Gastroesophageal sphincter (tissue), 3 donors: ENCODE data around the gene HTD2.

Source experiments
- CTCF ChIP-seq, 4 experiments: fragments of 200-600 bp in 2 of 4; fragments of 450-650 bp in 2 of 4; sonication (generic) in 1 of 4; IDR thresholded peaks; one replicate each; pipeline ENCODE4 v1.5.1; 2017 to 2019; ENCODE audit warnings: antibody characterized with exemption in 4 of 4, mild to moderate bottlenecking in 2 of 4, moderate library complexity in 2 of 4
- EP300 ChIP-seq: sonication (generic); formaldehyde crosslinking; IDR thresholded peaks from one replicate; pipeline ENCODE4 v1.6.1; 2017; ENCODE audit warnings: antibody characterized with exemption, mild to moderate bottlenecking
- POLR2A ChIP-seq, 2 donors: fragments of 450-650 bp; IDR thresholded peaks; one replicate each; pipeline ENCODE4 v1.6.1; 2017; ENCODE audit warnings: antibody characterized with exemption in 2 of 2, mild to moderate bottlenecking in 2 of 2, moderate library complexity in 1 of 2
- POLR2AphosphoS5 ChIP-seq: sonication (generic); formaldehyde crosslinking; IDR thresholded peaks from one replicate; pipeline ENCODE4 v1.6.1; 2017; ENCODE audit warnings: antibody characterized with exemption

GRCh38 chr3:58271901-58272501 lies 34.3 kb upstream of the HTD2 start:
- TF ChIP-seq CTCF (IDR thresholded peaks at IDR 0.05) (no peak), POLR2A (IDR thresholded peaks at IDR 0.05) (no peak), POLR2AphosphoS5 (no peak), EP300 (no peak)
